Hepatocyte (in vitro differentiated cells): ENCODE data around the gene LYPD4.
"Not testable (repeated sequence)": the region's sequence is repeated elsewhere in the genome, so short reads cannot be mapped to it uniquely, and the experiment has no call there.

Experiments
- CTCF ChIP-seq: fragments of 200-600 bp; sonication (generic); IDR thresholded peaks from 2 replicates; pipeline ENCODE4 v1.5.1; 2016; ENCODE audit warnings: antibody characterized with exemption, mild to moderate bottlenecking; ENCODE audit not compliant: poor library complexity
- EZH2 ChIP-seq: fragments of 200-600 bp; sonication (generic); IDR thresholded peaks from 2 replicates; pipeline ENCODE4 v1.6.1; 2016; ENCODE audit warnings: antibody characterized with exemption, mild to moderate bottlenecking, borderline replicate concordance

- TF ChIP-seq CTCF, EZH2: not testable (repeated sequence)
These were observed 55.4 kb downstream of the LYPD4 start for GRCh38 chr19:41789053-41789452.
